GM21381 (cell line): ENCODE measurements around the gene EHMT1.
"Not testable (repeated sequence)": the region's sequence is repeated elsewhere in the genome, so short reads cannot be mapped to it uniquely, and the experiment has no call there.

Experiments used
- ATAC-seq: cut with Tn5 transposase; IDR thresholded peaks from one replicate; pipeline ENCODE4 v1.9.1; 2021; ENCODE audit warnings: mild to moderate bottlenecking, moderate library complexity; ENCODE audit not compliant: unreplicated experiment

The EHMT1 gene

DNA sequence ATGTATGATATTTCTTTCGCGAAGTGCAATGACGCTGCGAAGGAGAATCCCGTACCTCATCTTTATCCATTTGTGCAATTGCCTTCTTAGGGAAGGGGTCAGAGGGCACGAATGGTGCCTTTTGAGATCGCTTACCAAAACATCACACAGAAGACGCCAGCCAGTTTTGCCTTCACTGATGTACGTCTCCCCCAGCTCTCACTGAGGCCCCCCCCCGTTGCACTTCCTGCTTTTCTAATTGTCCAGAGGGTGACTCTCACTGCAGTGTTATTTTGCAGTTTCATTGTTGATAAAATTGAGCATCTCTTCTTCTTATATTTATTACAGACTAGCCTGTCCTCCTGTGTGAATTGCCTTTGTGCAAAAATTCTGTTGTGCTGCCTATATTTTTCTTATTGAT is 219.8 kb downstream of the EHMT1 start:
- ATAC-seq: no peak

DNA sequence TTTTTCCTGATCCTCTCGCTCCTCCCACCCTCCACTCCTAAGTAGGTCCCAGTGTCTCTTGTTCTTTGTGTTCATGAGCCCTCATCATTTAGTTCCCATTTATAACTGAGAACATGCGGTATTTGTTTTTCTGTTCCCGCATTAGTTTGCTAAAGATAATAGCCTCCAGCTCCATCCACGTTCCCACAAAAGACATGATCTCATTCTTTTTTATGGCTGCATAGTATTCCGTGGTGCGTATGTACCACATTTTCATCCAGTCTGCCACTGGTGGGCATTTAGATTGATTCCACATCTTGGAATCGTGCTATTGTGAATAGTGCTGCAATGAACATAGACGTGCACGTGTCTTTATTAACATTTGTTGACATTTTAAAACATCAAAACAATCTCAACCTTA is 224.6 kb downstream of the EHMT1 start:
- no peak for ATAC-seq

DNA sequence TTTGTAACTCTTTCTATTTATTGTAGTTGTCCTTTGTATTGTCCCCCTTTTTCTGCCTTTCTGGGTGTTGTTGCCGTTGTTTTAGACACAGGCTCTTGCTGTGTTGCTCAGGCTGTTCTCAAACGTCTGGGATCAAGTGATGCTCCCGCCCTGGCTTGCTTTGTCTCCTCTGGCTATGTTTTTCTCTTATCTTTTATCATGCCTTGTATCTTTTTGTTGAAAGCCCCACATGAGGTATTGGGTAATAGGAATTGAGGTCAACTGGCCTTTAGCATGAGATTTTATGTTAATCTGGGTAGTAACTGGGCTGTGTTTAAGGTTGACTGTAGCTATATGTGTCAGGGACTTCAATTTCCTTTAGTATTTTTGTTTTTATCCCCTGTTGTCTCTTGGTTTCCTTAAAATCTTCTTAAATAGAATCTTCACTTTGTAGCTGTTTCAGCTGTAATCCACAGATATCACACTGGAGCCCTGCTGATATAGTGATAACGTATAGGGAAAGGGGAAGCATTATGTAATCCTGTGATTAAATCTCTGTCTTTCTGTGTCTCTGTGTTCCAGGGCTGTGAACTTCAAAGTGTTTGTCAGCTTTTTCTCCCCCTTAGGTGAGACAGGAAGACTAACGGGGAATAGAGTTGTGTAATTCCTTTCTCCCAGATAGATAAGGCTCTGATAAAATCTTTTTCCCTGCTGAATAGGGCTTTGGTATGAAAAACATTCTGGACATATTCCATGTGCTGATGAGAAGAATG is 232.9 kb downstream of the EHMT1 start:
- no peak for ATAC-seq

DNA sequence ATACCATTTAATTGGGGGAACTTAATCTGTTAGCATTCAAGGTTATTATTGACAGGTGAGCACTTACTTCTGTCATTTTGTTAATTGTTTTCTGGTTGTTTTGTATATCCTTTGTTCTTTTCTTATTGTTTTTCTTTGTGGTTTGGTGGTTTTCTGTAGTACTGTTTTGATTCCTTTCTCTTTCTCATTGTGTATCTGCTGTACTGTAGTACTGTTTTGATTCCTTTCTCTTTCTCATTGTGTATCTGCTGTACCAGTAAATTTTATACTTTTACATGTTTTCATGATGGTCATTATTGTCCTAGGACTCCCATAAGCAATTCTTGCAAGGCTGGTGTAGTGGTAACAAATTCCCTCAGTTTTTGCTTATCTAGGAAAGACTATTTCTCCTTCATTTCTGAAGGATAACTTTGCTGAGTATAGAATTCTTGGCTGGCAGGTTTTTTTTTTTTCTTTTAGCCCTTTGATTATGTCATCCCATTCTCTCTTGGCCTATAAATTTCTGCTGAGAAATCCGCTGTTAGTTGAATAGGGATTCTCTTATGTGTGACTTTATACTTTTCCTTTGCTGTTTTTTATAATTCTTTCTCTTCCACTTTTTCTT is 234.7 kb downstream of the EHMT1 start:
- no peak for ATAC-seq

DNA sequence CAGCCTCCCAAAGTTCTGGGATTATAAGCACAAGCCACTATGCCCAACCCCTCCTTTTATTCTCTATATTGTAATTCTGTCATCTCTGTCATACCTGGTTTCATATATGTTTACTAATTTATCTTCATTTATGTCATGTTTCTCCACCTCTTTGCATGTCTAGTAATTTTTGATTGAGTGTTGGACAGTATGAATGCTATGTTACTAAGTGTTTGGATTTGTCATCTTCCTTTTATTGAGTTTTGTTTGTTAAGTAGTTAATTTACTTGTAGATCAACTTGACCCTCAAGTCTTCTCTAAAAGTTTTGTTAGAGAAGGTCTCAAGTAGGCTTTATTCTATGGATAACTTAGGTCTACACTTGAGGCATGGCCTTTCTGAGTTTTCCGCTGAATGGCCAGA is 241.6 kb downstream of the EHMT1 start:
- ATAC-seq: no peak

DNA sequence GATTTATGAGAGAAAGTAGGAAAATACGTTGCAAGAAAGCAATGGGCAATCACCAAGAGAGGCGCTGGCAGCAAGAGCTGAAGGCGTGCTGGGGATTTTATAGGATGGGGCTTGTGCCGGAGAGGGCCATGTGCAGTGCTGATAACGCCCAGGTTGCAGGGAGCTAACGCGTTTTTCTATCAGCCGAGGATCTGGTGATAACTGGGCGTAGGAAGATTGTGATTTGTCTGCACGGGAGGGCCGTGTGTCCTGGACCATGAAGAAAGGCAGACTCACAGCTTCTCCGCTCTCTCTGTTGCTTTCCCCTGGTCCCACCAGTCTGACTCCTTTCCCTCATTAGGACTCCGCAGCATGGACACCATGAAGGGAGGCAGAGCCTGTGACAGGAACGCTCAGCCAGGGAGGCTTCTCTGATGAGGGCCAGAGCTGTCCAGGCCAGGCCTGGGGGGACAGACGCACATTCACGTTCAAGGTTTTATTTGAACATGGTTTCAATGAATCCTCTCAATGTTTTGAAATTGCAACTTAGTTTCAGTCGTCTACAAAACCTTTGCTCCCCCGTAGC is 246.9 kb downstream of the EHMT1 start:
- ATAC-seq: no peak

DNA sequence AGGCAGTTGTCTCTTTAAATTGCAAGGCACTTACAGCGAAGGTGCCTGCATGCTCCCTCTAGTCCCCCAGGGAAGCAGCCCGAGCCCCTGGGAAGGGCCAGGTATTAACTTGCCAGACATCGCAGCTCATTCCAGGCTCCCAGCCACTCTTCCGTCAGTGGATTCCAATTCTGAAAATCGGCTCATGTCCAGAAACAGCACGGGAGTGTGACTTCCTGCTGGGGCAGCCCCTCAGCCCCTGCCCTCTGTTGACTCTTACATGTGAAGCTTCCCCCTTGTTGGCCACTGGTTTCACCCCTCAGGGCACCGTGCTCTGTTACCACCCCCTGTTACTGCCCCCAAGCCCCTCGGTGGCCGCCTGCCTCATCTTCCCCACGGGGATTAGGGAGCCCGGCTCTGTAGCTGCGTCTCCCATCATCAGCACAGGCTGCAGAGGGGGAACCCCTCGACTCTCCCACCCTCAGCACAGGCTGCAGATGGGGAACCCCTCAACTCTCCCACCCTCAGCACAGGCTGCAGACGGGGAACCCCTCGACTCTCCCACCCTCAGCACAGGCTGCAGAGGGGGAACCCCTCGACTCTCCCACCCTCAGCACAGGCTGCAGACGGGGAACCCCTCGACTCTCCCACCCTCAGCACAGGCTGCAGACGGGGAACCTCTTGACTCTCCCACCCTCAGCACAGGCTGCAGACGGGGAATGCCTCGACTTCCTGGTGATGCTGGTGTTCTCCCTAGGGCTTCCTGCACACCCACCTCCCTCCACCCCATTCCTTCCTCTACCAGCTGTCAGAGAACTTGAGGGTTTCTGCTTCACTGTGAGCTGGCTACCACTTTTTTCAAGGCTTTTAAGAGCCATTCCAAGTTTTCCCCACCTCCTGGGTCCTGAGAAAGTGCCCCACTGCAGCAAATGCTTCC is 247.7 kb downstream of the EHMT1 start:
- ATAC-seq: no peak

DNA sequence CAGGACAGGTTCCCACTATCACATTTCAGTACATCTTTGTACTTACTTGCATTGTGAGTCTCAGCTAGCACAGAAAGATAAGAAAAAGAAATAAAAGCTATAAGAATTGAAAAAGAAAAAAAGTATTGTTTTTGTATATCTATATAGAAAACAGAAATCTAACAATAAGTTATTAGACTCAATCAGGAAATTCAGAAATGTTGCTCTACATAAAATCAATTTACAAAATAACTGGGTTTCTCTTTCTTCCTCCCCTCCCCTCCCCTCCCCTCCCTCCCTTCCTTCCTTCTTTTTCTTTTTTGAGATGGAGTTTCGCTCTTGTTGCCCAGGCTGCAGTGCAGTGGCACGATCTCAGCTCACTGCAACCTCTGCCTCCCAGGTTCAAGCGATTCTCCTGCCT is 251.6 kb downstream of the EHMT1 start:
- no peak for ATAC-seq

DNA sequence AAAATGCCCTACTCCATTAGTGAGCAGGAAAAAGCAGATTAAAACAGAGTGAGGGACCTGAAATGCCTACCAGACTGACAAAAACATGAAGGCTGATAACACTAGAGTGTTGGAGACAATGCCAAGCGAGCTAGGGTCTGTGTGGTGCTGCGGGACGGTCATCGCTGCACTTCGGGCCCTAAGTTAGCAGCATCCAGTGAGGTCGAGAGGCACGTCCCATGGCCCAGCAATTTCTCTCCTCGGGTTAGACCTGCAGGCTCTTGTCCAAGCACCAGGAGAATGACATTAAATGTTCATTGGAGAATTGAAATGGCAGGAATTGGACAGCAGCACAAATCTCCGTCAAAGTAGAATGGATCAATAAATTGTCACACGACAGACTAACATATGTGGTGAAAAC is 253.5 kb downstream of the EHMT1 start:
- ATAC-seq: no peak

DNA sequence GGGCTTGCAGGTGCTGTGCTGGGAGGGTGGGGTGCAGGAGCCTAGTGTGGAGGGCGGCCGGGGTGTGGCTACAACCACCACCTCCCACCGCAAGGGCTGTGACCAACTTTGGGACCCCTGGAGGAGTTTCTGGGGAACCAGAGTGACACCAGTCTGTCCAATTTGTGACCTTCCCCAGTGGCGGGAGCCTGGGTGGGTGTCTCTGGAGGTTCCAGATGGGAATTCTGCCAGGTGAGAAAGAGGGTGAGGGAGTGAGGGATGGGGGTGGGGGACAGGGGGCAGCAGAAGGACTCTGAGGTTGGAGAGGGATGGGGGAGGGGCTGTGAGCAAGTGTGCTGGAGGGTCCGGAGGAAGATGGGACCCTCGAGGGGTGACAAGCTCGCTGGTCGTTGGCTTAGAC is 254.6 kb downstream of the EHMT1 start:
- no peak for ATAC-seq

DNA sequence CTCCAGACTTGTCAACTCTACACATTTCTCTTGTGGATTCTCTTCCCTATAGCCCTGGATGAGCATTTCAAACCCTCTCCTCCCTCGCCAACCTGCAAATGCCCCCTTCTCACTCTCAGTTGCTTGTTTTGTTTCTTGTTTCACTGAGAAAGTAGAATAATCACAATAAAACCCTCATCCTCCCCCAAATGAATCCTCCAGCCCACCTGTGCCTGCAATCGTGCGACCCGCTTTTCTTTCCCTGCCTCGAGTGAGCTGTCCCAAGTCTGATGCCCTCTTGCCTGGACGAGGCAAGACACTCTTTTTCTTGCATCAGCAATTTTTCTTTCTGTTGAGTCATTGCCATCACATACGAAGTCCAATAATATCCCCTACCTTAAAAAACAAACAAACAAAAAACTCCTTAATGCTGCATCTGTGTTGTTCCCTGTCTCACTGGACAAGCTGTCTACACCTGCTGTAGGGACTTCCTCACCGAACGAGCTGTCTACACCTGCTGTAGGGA is 255.1 kb downstream of the EHMT1 start:
- ATAC-seq: no peak

DNA sequence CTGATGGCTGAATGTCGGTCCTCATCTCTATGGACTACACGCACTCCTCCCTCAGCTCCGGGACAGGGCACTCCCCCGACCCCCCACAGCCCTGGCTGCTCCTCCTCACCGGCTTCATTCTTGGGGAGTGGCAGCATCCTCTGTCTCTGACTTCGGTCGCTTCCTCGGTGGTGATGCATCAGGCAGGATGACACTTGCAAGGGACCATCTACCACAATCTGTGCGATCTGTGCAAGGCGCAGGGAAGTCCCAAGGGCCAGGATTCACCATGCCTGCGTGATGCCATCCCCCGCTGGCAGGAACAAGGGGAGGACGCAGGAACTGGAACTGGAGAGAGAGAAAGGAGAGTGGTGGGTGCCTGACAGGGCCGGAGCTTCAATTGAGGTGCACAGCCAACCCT is 256.5 kb downstream of the EHMT1 start:
- ATAC-seq: no peak

DNA sequence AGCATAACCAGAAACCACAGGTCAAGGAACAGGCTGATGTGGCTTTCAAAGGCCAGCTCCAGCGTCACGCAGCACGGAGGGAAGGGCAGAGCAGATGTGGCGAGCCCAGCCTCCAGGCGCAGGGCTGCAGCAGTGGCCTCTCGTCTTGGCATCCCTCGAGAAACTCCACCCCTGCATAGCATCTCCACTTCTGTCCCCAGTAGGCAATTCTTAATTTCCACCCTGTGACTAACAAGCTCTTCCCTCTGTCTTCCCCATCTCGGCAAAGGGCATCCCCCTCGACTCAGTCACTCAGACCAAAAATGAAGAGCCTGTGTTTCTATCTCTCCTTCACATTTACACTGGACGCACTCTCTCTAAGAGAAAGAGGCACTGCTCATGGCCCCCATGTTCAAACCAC is 257.0 kb downstream of the EHMT1 start:
- no peak for ATAC-seq

DNA sequence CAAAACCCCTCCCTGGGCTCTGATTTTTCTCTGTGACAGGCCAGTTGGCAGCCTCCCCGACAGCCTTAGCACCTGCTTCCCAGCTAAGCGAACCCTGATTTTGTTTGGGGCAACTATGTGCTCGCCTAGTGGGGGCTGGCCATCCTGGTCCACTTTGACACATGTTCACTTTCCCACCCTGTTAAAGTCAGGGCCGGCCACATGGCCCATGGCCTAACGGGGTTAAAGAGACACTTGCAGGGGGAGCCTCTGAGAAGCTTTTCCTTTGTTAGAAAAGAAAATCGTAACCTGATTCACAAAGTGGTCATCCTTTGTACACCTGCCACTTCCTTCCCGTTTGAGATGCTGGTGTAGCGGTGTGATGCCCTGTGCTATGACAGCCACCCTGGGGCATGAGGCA is 257.5 kb downstream of the EHMT1 start:
- ATAC-seq: no peak

DNA sequence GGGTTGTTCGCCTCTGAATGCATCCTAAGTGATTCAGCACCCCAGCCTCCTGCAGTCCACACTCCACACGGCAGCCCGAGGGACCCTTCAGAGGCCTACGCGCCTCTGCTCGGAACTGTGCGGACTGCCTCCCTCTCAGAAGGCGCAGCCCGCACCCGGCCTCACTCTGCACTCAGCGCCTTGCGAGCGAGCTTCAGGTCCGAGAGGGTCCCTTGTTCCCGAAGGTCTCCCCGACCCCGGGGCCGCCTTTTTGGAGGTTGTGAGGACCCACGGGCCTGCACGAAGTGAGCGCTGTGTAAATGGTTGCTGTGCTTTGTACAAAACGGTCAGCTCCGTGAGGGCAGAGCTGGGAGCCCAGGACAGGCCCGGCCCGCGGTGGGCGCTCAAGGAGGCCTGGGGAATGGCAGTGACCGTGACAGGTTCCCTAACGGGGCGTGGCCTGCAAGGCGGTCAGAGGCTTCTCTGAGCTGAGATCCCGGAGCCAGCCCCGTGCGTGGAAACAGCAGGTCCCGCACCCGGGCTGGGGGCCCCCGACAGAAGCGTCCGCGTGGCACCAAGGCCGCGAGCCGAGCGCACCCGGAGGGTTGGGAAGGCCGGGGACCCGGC is 258.1 kb downstream of the EHMT1 start:
- ATAC-seq: no peak

DNA sequence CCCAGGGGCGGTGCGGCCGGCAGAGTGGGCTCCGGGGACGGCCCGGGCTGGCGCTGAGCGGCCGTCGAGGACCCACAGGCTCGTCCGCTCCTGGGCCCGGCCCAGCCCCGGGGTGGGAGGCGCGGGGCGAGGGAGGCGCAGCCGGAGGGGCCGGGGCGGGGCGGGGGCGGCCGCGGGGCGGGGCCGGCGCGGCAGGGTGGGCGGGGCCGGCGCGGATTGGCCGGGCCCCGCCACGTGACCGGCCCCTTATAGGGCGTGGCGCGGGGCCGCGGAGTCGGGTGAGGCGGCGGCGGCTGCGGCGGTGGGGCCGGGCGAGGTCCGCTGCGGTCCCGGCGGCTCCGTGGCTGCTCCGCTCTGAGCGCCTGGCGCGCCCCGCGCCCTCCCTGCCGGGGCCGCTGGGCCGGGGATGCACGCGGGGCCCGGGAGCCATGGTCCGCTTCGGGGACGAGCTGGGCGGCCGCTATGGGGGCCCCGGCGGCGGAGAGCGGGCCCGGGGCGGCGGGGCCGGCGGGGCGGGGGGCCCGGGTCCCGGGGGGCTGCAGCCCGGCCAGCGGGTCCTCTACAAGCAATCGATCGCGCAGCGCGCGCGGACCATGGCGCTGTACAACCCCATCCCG is 258.8 kb downstream of the EHMT1 start, which contains the start of gene CACNA1B:
TSS of gene CACNA1B (plus strand) at position 277 of the 617 bp plus-strand sequence. CDS start at position 429, 152 bp downstream.
- not testable (repeated sequence) for ATAC-seq

DNA sequence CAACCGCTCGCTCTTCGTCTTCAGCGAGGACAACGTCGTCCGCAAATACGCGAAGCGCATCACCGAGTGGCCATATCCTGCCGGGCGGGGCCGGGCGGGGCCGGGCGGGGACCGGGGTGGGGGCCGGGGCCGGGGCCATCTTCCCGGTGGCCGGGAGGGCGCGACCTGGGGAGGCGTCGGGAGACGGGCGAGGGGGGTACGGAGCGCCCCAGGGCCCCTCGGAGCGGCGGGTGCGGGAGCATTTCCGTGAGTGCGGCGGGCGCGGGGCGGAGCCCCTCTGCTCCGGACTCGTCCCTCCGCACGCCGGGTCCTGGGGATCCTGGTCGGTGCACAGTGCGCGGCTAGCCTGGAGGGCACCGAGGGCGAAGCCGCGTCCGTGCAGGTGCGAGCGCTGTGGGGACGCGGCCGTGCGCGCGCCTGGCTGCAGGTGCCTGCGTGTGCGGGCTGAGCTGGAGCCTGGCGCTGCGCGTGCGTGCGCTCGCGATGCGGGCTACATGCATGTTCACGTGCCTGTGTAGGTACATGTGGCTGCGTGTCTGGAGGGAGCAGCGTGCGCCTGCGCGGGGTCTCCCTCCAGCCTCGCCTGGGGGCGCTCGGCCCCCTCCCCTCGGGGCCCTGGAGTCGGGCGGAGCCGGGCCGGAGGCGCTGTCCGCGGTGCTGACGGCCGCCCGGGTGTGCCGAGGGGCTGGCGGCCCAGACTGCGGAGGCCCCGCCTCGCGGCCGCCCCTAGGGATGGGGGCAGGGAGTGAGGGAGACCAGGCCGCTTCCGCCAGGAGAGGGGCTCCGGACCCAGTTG is 259.5 kb downstream of the EHMT1 start:
- no peak for ATAC-seq

DNA sequence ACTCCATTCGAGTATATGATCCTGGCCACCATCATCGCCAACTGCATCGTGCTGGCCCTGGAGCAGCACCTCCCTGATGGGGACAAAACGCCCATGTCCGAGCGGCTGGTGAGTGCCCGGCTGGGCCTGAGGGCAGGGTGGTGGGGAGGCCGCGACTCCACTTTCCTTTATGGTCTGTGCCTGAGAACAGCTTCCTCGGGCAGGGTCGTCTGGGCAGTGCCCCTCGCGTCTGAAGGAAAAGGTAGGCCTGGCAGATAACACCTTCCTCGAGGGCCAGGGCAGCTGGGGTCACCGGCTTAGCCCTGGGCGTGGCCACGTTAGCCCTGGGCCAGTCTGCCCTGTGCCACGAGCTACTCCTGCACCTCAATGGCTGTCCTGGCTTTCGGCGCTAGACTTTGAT is 260.2 kb downstream of the EHMT1 start:
- no peak for ATAC-seq

DNA sequence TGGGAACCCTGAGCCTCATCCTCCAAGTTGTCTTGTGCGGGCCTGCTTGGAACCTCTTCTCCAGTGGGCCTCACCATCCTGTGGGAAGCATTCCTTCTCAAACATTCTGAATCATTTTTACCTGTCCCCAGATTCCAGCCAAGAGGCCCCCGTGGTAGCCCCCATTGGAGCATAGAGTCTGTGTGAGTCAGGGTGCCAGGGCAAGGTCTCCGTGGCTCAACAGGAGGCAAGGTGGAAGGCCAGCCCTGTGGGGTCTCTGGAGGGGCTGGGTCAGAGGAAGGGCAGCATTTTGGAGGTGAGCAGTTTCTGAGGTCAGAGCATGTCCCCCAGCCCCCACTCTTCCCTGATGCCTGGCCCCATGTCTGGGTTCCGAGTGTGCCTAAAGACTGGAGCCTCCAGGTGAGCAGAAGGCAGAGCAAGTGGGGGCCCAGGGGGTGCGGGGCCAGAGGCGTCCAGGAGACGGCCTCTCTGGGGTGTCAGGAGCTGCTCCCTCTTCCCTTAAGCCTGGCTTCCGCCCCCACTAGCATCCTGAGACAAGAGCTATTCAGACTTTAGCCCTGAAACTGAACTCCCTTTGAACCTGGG is 260.9 kb downstream of the EHMT1 start:
- no peak for ATAC-seq
